Omental fat pad (tissue), 4 donors: ENCODE data around the gene SLC34A1. TPM values are rescaled to one million over a fixed set of nuclear protein-coding genes. Genes with fewer than 3 reads are reported as not detected.

Experiments used
- ATAC-seq: fragments of 150-250 bp; one replicate; pipeline ENCODE4 v1.9.1; 2016; ENCODE audit warnings: mild to moderate bottlenecking, moderate library complexity; ENCODE audit not compliant: low FRiP score
- DNase-seq: peaks from one replicate; pipeline ENCODE4 v3.0.0-alpha.2; 2019; ENCODE audit warnings: low spot score
- CTCF ChIP-seq, 3 donors: fragments of 450-650 bp; IDR thresholded peaks; one replicate each; pipeline ENCODE4 v1.5.1; 2016 to 2017; ENCODE audit warnings: antibody characterized with exemption in 3 of 3, mild to moderate bottlenecking in 3 of 3, moderate library complexity in 2 of 3
- total RNA-seq, 4 donors: library from RNA; depleted of rRNA; stranded (reverse); fragments of >200 nt; gene quantifications; one replicate each; pipeline ENCODE4 v1.1.0, GENCODE V29; 2016

The SLC34A1 gene
- total RNA-seq, 4 donors from 2014 or later, result not detected

DNA sequence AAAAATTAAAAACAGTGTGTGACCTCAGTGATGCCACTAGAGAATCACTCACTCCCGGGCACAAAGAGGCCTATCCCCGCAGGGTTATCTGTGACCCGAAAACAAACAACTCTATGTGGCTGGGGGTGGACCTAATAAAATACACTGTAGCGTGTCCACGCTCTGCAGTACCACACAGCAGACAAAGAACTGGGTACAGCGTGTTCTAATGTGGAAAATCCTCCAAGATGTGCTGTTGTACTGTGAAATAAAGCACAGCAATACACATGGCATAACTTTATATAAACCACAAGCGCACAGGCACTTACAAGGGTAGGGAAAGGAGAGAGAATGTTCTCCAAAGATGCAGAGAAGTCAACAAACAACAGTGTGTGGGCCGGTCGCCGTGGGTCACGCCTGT, 8.1 kb upstream of the SLC34A1 start:
- no peak for ATAC-seq
- TF ChIP-seq CTCF (IDR thresholded peaks at IDR 0.05), result no peak
- no peak for DNase-seq

DNA sequence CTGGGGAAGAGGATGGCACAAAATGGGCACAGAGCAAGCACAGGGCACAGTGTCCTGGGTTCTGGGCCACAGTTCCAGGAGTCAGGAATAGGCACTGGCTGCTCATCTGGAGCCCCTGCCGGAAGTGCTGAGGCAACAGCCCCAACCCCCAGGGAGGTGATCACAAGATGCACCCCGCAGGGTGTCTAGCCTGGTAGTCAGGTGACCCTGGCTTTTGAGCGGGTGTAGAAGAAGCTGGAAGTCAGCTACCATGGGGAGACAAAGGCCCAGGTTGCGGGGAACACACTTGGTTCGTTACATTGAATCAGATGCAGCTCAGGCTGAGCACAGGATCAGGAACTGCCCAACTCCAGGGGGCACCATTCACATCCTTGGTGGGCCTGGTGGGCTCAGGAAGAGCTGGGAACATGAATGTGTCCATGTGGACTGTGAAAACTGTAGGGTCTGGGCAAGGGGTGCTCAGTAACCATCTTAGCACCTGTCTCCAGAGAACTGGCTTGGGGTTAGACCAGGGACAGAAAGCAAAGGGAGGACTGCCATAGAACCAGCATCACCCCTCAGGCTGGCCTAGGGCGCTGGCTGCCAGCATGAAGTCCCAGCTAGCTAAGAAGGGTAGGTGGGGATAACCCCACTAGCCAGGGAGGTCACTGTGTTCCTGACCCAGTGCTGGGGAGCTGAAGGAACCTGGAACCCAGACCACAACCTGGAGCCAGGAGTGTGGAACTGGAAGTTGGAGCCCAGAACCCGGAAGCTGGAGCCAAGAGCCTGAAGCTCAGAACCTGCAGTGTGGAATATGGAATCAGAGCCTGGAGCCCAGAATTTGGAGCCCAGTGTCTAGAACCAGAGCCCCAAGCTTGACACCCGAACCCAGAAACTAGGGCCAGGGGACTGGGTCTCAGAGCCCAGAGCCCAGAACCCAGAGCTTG, 6.1 kb upstream of the SLC34A1 start:
- ATAC-seq (no peak), DNase-seq (no peak)
- TF ChIP-seq CTCF (IDR thresholded peaks at IDR 0.05), result no peak

DNA sequence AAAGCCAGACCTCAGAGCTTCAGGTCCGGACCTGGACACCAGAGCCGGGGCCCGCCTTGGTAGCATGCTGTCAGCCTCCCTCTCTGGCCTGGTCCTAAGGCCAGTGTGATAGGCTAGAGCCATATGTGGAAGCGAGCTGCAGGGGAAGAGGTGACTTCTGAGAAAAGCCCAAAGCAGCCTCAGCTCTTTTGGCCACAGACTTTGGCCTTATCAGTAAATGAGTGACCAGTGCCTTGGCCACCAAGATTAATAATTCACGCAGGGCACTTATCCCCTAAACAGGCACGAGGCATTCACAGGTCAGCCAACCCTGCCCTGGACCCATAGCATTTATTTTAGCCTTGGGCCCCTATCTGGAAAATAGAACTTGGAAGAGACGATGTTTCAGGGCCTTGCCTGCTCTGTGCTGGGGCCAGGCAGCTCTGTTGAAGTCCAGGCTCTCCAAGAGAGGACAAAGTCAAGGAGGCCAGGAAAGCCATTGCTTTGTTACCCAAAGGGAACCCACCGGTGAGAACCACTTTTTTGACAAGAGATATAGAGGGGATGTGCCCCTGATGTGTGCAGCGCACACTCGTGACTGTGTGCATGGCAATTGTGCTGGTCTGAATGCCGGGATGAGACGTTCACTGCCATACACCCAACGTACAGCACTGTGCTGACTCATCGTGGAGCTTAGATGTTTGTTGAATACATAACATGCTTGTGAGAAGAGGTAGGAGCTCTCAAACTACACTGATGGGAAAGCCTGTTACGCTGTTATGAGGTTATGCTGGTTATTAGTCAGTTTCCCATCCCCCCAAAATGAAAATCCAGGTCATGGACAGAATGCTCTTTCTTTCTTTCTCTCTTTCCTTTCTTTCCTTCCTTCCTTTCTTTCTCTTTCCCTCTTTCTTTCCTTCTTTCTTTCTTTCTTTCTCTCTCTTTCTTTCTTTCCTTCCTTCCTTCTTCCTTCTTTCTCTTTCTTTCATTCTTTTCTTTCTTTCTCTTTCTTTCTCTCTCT, 5.0 kb upstream of the SLC34A1 start:
- no peak for DNase-seq
- no peak for ATAC-seq
- no peak for TF ChIP-seq CTCF (IDR thresholded peaks at IDR 0.05)

GRCh38 chr5:177380805-177381126, 3.5 kb upstream of the SLC34A1 start:
- no peak for ATAC-seq
- no peak for TF ChIP-seq CTCF (IDR thresholded peaks at IDR 0.05)
- DNase-seq, result no peak

GRCh38 chr5:177382423-177383029, 1.7 kb upstream of the SLC34A1 start:
- no peak for DNase-seq
- ATAC-seq, result peak; percentile 72
- TF ChIP-seq CTCF (IDR thresholded peaks at IDR 0.05), result no peak

DNA sequence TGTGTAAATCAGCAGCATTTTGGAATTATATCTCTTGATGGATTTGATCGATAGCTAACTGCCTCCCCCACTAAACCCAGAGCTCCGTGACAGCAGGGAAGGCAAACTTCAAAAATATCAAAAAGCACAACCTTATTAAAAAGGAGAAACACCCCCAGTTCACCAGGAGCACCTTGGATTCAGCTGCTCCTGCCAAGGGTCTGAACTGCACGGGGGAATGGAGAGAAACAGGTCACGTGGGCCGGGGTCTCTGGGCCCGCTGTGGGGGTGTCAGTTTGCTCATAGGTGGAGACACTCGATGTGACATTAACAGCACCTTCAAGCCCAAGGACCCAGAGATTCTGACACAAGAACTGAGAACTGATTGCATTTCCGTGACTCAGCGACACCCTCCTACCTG, 1.1 kb upstream of the SLC34A1 start:
- DNase-seq, result no peak
- no peak for ATAC-seq
- TF ChIP-seq CTCF (IDR thresholded peaks at IDR 0.05), result no peak
